DOHH2 (cell line): ENCODE data around the gene GRAMD2A.

Experiments used
- H3F3A ChIP-seq: fragments of 200-600 bp; sonication (generic), shearing (Covaris generic); 2 replicates; pipeline ENCODE4 v1.6.0; 2016; ENCODE audit warnings: antibody characterized with exemption, mild to moderate bottlenecking; ENCODE audit not compliant: control insufficient read depth, insufficient read depth
- H3K27ac ChIP-seq: fragments of 200-600 bp; sonication (generic); 2 replicates; pipeline ENCODE4 v1.5.1; 2014; ENCODE audit warnings: low read depth, mild to moderate bottlenecking, low read length, moderate library complexity
- H3K27me3 ChIP-seq: fragments of 200-600 bp; sonication (generic); 2 replicates; pipeline ENCODE4 v1.6.1; 2014; ENCODE audit warnings: mild to moderate bottlenecking, low read length, mixed read lengths; ENCODE audit not compliant: control insufficient read depth
- H3K36me3 ChIP-seq: fragments of 200-600 bp; sonication (generic); 2 replicates; pipeline ENCODE4 v1.6.1; 2014; ENCODE audit warnings: mild to moderate bottlenecking, low read length, moderate library complexity, mixed read lengths; ENCODE audit not compliant: control insufficient read depth
- H3K4me1 ChIP-seq: fragments of 200-600 bp; sonication (generic); 2 replicates; pipeline ENCODE4 v1.6.1; 2014; ENCODE audit warnings: mild to moderate bottlenecking, low read length, mixed read lengths; ENCODE audit not compliant: control insufficient read depth
- H3K4me2 ChIP-seq: fragments of 200-600 bp; sonication (generic); 2 replicates; pipeline ENCODE4 v1.6.0; 2014; ENCODE audit warnings: mild to moderate bottlenecking, low read length, moderate library complexity
- H3K4me3 ChIP-seq: fragments of 200-600 bp; sonication (generic); 2 replicates; pipeline ENCODE4 v1.5.1; 2014; ENCODE audit warnings: mild to moderate bottlenecking, low read length, mixed read lengths
- H3K79me2 ChIP-seq: fragments of 200-600 bp; sonication (generic); 2 replicates; pipeline ENCODE4 v1.6.1; 2014; ENCODE audit warnings: mild to moderate bottlenecking, low read length, mixed read lengths; ENCODE audit not compliant: control insufficient read depth
- H3K9me2 ChIP-seq: fragments of 200-600 bp; sonication (generic); replicated peaks from 2 replicates; pipeline ENCODE4 v1.6.1; 2014; ENCODE audit warnings: mild to moderate bottlenecking, low read length, mixed read lengths; ENCODE audit not compliant: control insufficient read depth
- H3K9me3 ChIP-seq: fragments of 200-600 bp; sonication (generic); 2 replicates; pipeline ENCODE4 v1.6.1; 2014; ENCODE audit warnings: antibody characterized with exemption, low read length, mixed read lengths; ENCODE audit not compliant: control insufficient read depth, insufficient read depth
- H4K20me1 ChIP-seq: fragments of 200-600 bp; sonication (generic); 2 replicates; pipeline ENCODE4 v1.6.0; 2014; ENCODE audit warnings: low read depth, mild to moderate bottlenecking, antibody characterized with exemption, low read length, moderate library complexity; ENCODE audit not compliant: control insufficient read depth, insufficient read depth
- CTCF ChIP-seq: fragments of 200-600 bp; sonication (generic); IDR thresholded peaks from one replicate; pipeline ENCODE4 v1.5.1; 2014; ENCODE audit warnings: antibody characterized with exemption, mild to moderate bottlenecking, low read depth, low read length; ENCODE audit not compliant: poor library complexity, severe bottlenecking
- EZH2phosphoT487 ChIP-seq: fragments of 200-600 bp; sonication (generic); IDR thresholded peaks from 2 replicates; pipeline ENCODE4 v1.6.1; 2017; ENCODE audit warnings: borderline replicate concordance, mild to moderate bottlenecking, antibody characterized with exemption, low read length, moderate library complexity, mixed read lengths

GRAMD2A gene

GRCh38 chr15:72161361-72162132, 36.0 kb downstream of the GRAMD2A start:
- no peaks in the 10 kb centered on the region for H3K79me2 ChIP-seq
- H3K9me3 ChIP-seq = no peaks in the 10 kb centered on the region
- no peak overlapping the region for H3K4me3 ChIP-seq
- H3K36me3 ChIP-seq = no peaks in the 10 kb centered on the region
- no peak overlapping the region for H3K27ac ChIP-seq
- H3F3A ChIP-seq = no peaks in the 10 kb centered on the region
- H3K4me2 ChIP-seq = no peak overlapping the region
- no peaks in the 10 kb centered on the region for H4K20me1 ChIP-seq
- H3K9me2 ChIP-seq = no peaks in the 10 kb centered on the region
- H3K27me3 ChIP-seq = no peaks in the 10 kb centered on the region; the same call in 1 of the 2 replicates
- TF ChIP-seq EZH2phosphoT487 (no peak), CTCF (no peak)
- no peaks in the 10 kb centered on the region for H3K4me1 ChIP-seq

DNA sequence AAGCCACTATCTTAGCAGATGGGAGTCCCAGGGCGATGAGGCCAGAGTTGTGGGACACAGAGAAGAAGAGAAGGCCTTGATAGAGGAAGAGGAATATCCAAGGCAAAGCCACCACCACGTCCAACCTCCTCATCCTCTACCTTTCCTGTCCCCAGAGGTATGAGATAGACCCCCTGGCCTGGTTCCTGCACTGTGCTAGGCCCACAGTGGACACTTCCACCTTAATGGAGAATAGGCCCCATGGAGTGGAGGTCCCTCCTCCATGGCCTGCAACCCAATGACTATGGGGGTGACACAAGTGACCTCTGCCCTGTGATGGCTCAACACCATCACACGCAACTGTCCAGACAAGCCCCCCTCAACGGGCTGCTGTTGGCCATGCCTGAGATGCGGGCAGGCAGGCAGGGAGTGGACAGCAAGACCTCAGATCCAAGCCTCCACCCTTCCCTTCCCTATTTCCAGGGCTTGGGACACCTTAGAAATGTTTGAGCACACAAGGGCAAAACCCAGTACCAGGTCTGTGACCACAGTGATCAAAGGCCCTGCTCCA, 36.8 kb downstream of the GRAMD2A start:
- Histone ChIP-seq H3K36me3 (no peaks in the 10 kb centered on the region), H3F3A (no peaks in the 10 kb centered on the region)
- TF ChIP-seq EZH2phosphoT487 = no peak
- TF ChIP-seq CTCF = no peak

GRCh38 chr15:72156928-72157327, 40.7 kb downstream of the GRAMD2A start:
- no peaks in the 10 kb centered on the region for H3K36me3 ChIP-seq
- no peaks in the 10 kb centered on the region for H3K27me3 ChIP-seq
- H3K27ac ChIP-seq = no peak overlapping the region
- TF ChIP-seq CTCF = no peak
- TF ChIP-seq EZH2phosphoT487 = no peak
- H3K9me3 ChIP-seq = no peaks in the 10 kb centered on the region
- no peaks in the 10 kb centered on the region for H3K9me2 ChIP-seq
- H3F3A ChIP-seq = no peaks in the 10 kb centered on the region
- peaks cover 10% of the 10 kb centered on the region for H3K4me1 ChIP-seq
- no peaks in the 10 kb centered on the region for H3K79me2 ChIP-seq
- no peak overlapping the region for H3K4me3 ChIP-seq
- no peaks in the 10 kb centered on the region for H4K20me1 ChIP-seq
- no peak overlapping the region for H3K4me2 ChIP-seq

More for the DNA sequence above, 36.8 kb downstream of the GRAMD2A start:
- Histone ChIP-seq H3K27me3 (no peaks in the 10 kb centered on the region; the same call in 1 of the 2 replicates), H3K4me1 (peaks cover 5% of the 10 kb centered on the region), H4K20me1 (no peaks in the 10 kb centered on the region), H3K4me3 (no peak overlapping the region), H3K9me2 (no peaks in the 10 kb centered on the region), H3K27ac (no peak overlapping the region), H3K79me2 (no peaks in the 10 kb centered on the region), H3K4me2 (no peak overlapping the region), H3K9me3 (no peaks in the 10 kb centered on the region)
